Esophagus squamous epithelium (tissue), 5 donors: ENCODE measurements around the gene KRT16. TPM values are rescaled to one million over a fixed set of nuclear protein-coding genes. Genes with fewer than 3 reads are reported as not detected.

ENCODE experiments used
- DNase-seq: peaks from one replicate; lab custom pipeline; 2025; lab: John Stamatoyannopoulos, UW
- H3K27ac ChIP-seq, 4 donors: fragments of 200-600 bp; sonication (generic); one replicate each; pipeline ENCODE4 v1.5.1; 2016 to 2019; ENCODE audit warnings: mild to moderate bottlenecking in 1 of 4
- H3K27me3 ChIP-seq, 4 donors: fragments of 200-600 bp; sonication (generic); 1 replicate in 3 of 4; 2 replicates in 1 of 4; pipeline versions ENCODE4 v1.5.1 to v1.6.0; 2017 to 2021; ENCODE audit warnings: antibody characterized with exemption in 1 of 4
- H3K36me3 ChIP-seq, 3 donors: fragments of 200-600 bp; sonication (generic); one replicate each; pipeline ENCODE4 v1.5.1; 2016 to 2019
- H3K4me1 ChIP-seq, 3 donors: fragments of 200-600 bp; sonication (generic); one replicate each; pipeline ENCODE4 v1.5.1; 2017 to 2019
- H3K4me3 ChIP-seq, 4 donors: fragments of 200-600 bp; sonication (generic); 1 replicate in 3 of 4; 2 replicates in 1 of 4; pipeline ENCODE4 v1.5.1; 2016 to 2019; ENCODE audit warnings: mild to moderate bottlenecking in 2 of 4, moderate library complexity in 1 of 4
- H3K9me3 ChIP-seq, 3 donors: fragments of 200-600 bp; sonication (generic); one replicate each; pipeline ENCODE4 v1.5.1; 2016 to 2019
- CTCF ChIP-seq, 6 experiments: fragments of 450-650 bp in 4 of 6; fragments of 200-600 bp in 2 of 6; sonication (generic) in 2 of 6; IDR thresholded peaks; one replicate each; pipeline ENCODE4 v1.5.1; 2016 to 2019; ENCODE audit warnings: antibody characterized with exemption in 6 of 6, mild to moderate bottlenecking in 4 of 6, moderate library complexity in 4 of 6
- POLR2A ChIP-seq, 4 donors: fragments of 450-650 bp; IDR thresholded peaks; one replicate each; pipeline ENCODE4 v1.6.1; 2017; ENCODE audit warnings: antibody characterized with exemption in 4 of 4, mild to moderate bottlenecking in 4 of 4, moderate library complexity in 3 of 4
- WGBS, 2 donors: methylation state at CpG; one replicate each; pipeline ENCODE4 v1.1.5; 2018; 5-methylcytosine and 5-hydroxymethylcytosine counted together
- intact Hi-C: fragments of 100-400 bp; cut with DNase I; formaldehyde crosslinking; loops from one replicate; pipeline ENCODE4 v1.15.0; 2022
- total RNA-seq, 4 donors: library from RNA; depleted of rRNA; stranded (reverse); fragments of >200 nt; gene quantifications; one replicate each; pipeline ENCODE4 v1.1.0, GENCODE V29; 2016
- donor health status: DM: yes; HTN: yes; CAD: no.

KRT16 gene
- total RNA-seq, 4 donors from 2014 or later = 156 to 6,712 (median 1,275) TPM

- TF ChIP-seq CTCF (IDR thresholded peaks at IDR 0.05) = no peak
- TF ChIP-seq POLR2A (IDR thresholded peaks at IDR 0.05) = no peak
- no peak overlapping the region for H3K4me3 ChIP-seq
- DNase-seq = no peak
- intact Hi-C loops = no loop called here
- peaks cover 48 to 98% (median 63%) of the 10 kb centered on the region in 3 donors for H3K4me1 ChIP-seq
- H3K36me3 ChIP-seq = no peaks in the 10 kb centered on the region
- H3K27me3 ChIP-seq = no peaks in the 10 kb centered on the region
- peak overlapping the region; percentile 95 to 98 (median 97) for H3K27ac ChIP-seq
- H3K9me3 ChIP-seq = no peaks in the 10 kb centered on the region
- WGBS, 2 donors = 31 to 70% methylated on average over 2 to 5 of the region's 16 CpGs
Observed at GRCh38 chr17:41657176-41657754, 44.7 kb upstream of the KRT16 start.

- TF ChIP-seq CTCF (IDR thresholded peaks at IDR 0.05) (no peak), POLR2A (IDR thresholded peaks at IDR 0.05) (no peak)
- intact Hi-C loops = no loop called here
- DNase-seq = no peak
Observed at GRCh38 chr17:41656249-41657023, 43.9 kb upstream of the KRT16 start.

GRCh38 chr17:41655611-41656111 is 43.1 kb upstream of the KRT16 start:
- no peak for DNase-seq
- intact Hi-C loops = no loop called here
- H3K36me3 ChIP-seq = no peaks in the 10 kb centered on the region
- no peaks in the 10 kb centered on the region for H3K9me3 ChIP-seq
- H3K4me3 ChIP-seq = no peak overlapping the region
- peaks cover 52 to 98% (median 75%) of the 10 kb centered on the region in 3 donors for H3K4me1 ChIP-seq
- H3K27me3 ChIP-seq = no peaks in the 10 kb centered on the region
- TF ChIP-seq POLR2A (IDR thresholded peaks at IDR 0.05) (peak in 2 of 4 donors; percentile 40 to 56), CTCF (IDR thresholded peaks at IDR 0.05) (no peak)
- WGBS, 2 donors = 19 to 23% methylated on average over 6 to 7 of the region's 18 CpGs
- H3K27ac ChIP-seq = peak overlapping the region; percentile 95 to 98 (median 97)

More at GRCh38 chr17:41656249-41657023, 43.9 kb upstream of the KRT16 start:
- Histone ChIP-seq H3K4me3 (no peak overlapping the region), H3K4me1 (peaks cover 52 to 98% (median 69%) of the 10 kb centered on the region in 3 donors), H3K9me3 (no peaks in the 10 kb centered on the region), H3K27me3 (no peaks in the 10 kb centered on the region), H3K27ac (peak overlapping the region; percentile 95 to 98 (median 97)), H3K36me3 (no peaks in the 10 kb centered on the region)
- WGBS, 2 donors = 51 to 58% methylated on average over 6 to 8 of the region's 16 CpGs

DNA sequence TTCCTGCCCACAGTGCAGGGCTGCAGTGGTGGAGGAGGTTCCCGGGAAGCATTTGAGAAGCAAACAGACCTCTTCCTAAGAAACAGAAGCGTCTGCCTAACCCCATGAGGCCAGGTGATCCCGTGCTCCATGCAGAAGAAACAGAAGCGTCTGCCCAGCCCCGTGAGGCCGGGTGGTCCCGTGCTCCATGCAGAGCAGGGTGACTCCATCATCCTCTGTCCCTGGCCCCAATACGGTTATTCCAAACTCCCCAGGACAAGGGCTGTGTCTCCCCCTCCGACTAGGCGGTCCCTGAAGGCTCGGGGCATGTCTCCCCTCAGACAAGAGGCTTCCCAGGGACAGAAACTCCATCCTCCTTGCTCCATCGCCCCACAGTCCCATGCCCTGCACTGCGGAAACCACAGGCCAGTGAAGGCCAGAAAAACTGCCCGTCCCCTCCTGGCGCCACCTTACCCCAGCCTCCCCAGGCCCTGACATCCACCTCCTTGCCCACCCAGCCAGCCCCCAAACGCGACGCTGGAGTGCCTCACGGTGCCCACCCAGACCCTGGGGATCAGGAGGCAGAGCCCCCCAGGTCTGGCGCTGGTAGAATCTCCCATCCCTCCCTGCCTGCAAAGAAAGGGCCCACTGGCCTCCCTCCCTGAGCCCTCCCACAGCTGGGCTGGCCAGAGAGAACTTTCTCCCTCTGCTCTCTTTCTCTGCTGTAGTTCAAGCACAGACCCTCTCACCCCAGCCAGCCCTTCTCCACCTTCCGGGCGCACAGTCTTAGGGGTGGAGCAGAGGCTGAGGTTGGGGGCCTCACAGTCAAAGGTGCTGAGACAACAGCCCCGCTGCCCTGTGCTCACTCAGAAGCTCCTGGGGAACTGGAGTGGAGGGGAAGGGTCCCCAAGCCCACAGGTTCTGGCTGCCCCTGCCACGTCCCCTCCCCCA is 42.4 kb upstream of the KRT16 start:
- WGBS, 2 donors = 18 to 50% methylated on average over 4 to 13 of the region's 24 CpGs
- Histone ChIP-seq H3K36me3 (no peaks in the 10 kb centered on the region), H3K27me3 (no peaks in the 10 kb centered on the region), H3K4me1 (peaks cover 46 to 98% (median 75%) of the 10 kb centered on the region in 3 donors), H3K9me3 (no peaks in the 10 kb centered on the region), H3K27ac (peak overlapping the region; percentile 95 to 98 (median 97)), H3K4me3 (peak overlapping the region in 3 of 4 donors; percentile 1 to 16 (median 6))
- no peak for TF ChIP-seq CTCF (IDR thresholded peaks at IDR 0.05)
- intact Hi-C loops = no loop called here
- DNase-seq = no peak
